Measurements from ENCODE around the gene GANAB. TPM values are rescaled to one million over a fixed set of nuclear protein-coding genes. Genes with fewer than 3 reads are reported as not detected.

GANAB gene
- total and polyA plus RNA-seq, 2 experiments from 2014 or later = 82.3 to 272 TPM

GRCh38 chr11:62656796-62657429, 10.5 kb upstream of the GANAB start:
- Mint-ChIP-seq H3K4me3 (no peak overlapping the region), H3K9me3 (no peaks in the 10 kb centered on the region), H3K36me3 (ENCODE audit: low read depth) (peaks cover 5% of the 10 kb centered on the region; the same call in 2 of the 3 replicates), H3K4me1 (peaks cover 8% of the 10 kb centered on the region), H3K27ac (no peak overlapping the region), H3K27me3 (ENCODE audit: insufficient read depth, low read depth, poor library complexity) (peaks cover 10% of the 10 kb centered on the region)
- Histone ChIP-seq H3K36me3 (ENCODE audit: insufficient read depth) (no peaks in the 10 kb centered on the region), H3K4me1 (ENCODE audit: insufficient read depth) (peaks cover 8% of the 10 kb centered on the region; the same call in 1 of the 2 replicates), H3K79me2 (replicated peaks; ENCODE audit: insufficient read depth) (peaks cover 11% of the 10 kb centered on the region), H3K4me2 (no peak overlapping the region), H3K4me3 (no peak overlapping the region), H3K27ac (ENCODE audit: low read depth) (no peak overlapping the region), H3K9me2 (ENCODE audit: insufficient read depth) (no peaks in the 10 kb centered on the region), H4K20me1 (replicated peaks; ENCODE audit: insufficient read depth) (no peaks in the 10 kb centered on the region), H3K27me3 (ENCODE audit: insufficient read depth) (no peaks in the 10 kb centered on the region), H3F3A (replicated peaks; ENCODE audit: low read depth) (peaks cover 21% of the 10 kb centered on the region), H2AFZ (no peak overlapping the region)
- DNase-seq (ENCODE audit: low spot score) (no peak), ATAC-seq (no peak)
- TF ChIP-seq JUNB (IDR thresholded peaks at IDR 0.05; ENCODE audit: unreplicated experiment) (no peak), EZH2phosphoT487 (IDR thresholded peaks at IDR 0.05; ENCODE audit: unreplicated experiment) (no peak), ZNF114 (CRISPR knock-in tag; IDR thresholded peaks at IDR 0.05) (no peak), STAT1 (IDR thresholded peaks at IDR 0.05; ENCODE audit: unreplicated experiment) (no peak)
- TF ChIP-seq, protein P1, sequence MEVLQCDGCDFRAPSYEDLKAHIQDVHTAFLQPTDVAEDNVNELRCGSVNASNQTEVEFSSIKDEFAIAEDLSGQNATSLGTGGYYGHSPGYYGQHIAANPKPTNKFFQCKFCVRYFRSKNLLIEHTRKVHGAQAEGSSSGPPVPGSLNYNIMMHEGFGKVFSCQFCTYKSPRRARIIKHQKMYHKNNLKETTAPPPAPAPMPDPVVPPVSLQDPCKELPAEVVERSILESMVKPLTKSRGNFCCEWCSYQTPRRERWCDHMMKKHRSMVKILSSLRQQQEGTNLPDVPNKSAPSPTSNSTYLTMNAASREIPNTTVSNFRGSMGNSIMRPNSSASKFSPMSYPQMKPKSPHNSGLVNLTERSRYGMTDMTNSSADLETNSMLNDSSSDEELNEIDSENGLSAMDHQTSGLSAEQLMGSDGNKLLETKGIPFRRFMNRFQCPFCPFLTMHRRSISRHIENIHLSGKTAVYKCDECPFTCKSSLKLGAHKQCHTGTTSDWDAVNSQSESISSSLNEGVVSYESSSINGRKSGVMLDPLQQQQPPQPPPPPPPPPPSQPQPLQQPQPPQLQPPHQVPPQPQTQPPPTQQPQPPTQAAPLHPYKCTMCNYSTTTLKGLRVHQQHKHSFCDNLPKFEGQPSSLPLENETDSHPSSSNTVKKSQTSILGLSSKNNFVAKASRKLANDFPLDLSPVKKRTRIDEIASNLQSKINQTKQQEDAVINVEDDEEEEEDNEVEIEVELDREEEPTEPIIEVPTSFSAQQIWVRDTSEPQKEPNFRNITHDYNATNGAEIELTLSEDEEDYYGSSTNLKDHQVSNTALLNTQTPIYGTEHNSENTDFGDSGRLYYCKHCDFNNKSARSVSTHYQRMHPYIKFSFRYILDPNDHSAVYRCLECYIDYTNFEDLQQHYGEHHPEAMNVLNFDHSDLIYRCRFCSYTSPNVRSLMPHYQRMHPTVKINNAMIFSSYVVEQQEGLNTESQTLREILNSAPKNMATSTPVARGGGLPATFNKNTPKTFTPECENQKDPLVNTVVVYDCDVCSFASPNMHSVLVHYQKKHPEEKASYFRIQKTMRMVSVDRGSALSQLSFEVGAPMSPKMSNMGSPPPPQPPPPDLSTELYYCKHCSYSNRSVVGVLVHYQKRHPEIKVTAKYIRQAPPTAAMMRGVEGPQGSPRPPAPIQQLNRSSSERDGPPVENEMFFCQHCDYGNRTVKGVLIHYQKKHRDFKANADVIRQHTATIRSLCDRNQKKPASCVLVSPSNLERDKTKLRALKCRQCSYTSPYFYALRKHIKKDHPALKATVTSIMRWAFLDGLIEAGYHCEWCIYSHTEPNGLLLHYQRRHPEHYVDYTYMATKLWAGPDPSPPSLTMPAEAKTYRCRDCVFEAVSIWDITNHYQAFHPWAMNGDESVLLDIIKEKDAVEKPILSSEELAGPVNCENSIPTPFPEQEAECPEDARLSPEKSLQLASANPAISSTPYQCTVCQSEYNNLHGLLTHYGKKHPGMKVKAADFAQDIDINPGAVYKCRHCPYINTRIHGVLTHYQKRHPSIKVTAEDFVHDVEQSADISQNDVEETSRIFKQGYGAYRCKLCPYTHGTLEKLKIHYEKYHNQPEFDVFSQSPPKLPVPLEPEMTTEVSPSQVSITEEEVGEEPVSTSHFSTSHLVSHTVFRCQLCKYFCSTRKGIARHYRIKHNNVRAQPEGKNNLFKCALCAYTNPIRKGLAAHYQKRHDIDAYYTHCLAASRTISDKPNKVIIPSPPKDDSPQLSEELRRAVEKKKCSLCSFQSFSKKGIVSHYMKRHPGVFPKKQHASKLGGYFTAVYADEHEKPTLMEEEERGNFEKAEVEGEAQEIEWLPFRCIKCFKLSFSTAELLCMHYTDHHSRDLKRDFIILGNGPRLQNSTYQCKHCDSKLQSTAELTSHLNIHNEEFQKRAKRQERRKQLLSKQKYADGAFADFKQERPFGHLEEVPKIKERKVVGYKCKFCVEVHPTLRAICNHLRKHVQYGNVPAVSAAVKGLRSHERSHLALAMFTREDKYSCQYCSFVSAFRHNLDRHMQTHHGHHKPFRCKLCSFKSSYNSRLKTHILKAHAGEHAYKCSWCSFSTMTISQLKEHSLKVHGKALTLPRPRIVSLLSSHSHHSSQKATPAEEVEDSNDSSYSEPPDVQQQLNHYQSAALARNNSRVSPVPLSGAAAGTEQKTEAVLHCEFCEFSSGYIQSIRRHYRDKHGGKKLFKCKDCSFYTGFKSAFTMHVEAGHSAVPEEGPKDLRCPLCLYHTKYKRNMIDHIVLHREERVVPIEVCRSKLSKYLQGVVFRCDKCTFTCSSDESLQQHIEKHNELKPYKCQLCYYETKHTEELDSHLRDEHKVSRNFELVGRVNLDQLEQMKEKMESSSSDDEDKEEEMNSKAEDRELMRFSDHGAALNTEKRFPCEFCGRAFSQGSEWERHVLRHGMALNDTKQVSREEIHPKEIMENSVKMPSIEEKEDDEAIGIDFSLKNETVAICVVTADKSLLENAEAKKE (CRISPR knock-in tag; IDR thresholded peaks at IDR 0.05) = no peak

- no peak overlapping the region for H3K27ac ChIP-seq (ENCODE audit: low read depth)
- no peak overlapping the region for H3K4me3 ChIP-seq
- no peaks in the 10 kb centered on the region for H3K9me2 ChIP-seq (ENCODE audit: insufficient read depth)
- Mint-ChIP-seq H3K27me3 (ENCODE audit: insufficient read depth, low read depth, poor library complexity) (peaks cover 10% of the 10 kb centered on the region), H3K27ac (no peak overlapping the region), H3K9me3 (no peaks in the 10 kb centered on the region), H3K4me1 (peaks cover 8% of the 10 kb centered on the region), H3K4me3 (peak overlapping the region; percentile 34; the same call in 1 of the 3 replicates), H3K36me3 (ENCODE audit: low read depth) (peaks cover 11% of the 10 kb centered on the region)
- H3K36me3 ChIP-seq (ENCODE audit: insufficient read depth) = 0 out of 2 replicates have a peak, but pooled peaks cover 3% of the 10 kb centered on the region
- H2AFZ ChIP-seq = 0 out of 2 replicates have a peak overlapping the region, but pooled peaks have one; percentile 10
- no peak overlapping the region for H3K4me2 ChIP-seq
- DNase-seq (ENCODE audit: low spot score) (no peak), ATAC-seq (no peak)
- peaks cover 9% of the 10 kb centered on the region; the same call in 1 of the 2 replicates for H3K4me1 ChIP-seq (ENCODE audit: insufficient read depth)
- H3K79me2 ChIP-seq (replicated peaks; ENCODE audit: insufficient read depth) = peaks cover 24% of the 10 kb centered on the region
- H3F3A ChIP-seq (replicated peaks; ENCODE audit: low read depth) = peaks cover 7% of the 10 kb centered on the region; the same call in 1 of the 2 replicates
- no peaks in the 10 kb centered on the region for H4K20me1 ChIP-seq (replicated peaks; ENCODE audit: insufficient read depth)
- H3K27me3 ChIP-seq (ENCODE audit: insufficient read depth) = no peaks in the 10 kb centered on the region
- TF ChIP-seq POLR2AphosphoS5 (IDR thresholded peaks at IDR 0.05; ENCODE audit: low read depth) (no peak), EZH2 (IDR thresholded peaks at IDR 0.05; ENCODE audit: low read depth, unreplicated experiment) (no peak), EZH2phosphoT487 (IDR thresholded peaks at IDR 0.05; ENCODE audit: unreplicated experiment) (no peak), ZNF114 (CRISPR knock-in tag; IDR thresholded peaks at IDR 0.05) (no peak), STAT1 (IDR thresholded peaks at IDR 0.05; ENCODE audit: unreplicated experiment) (no peak), NANOG (IDR thresholded peaks at IDR 0.05; ENCODE audit: borderline replicate concordance) (no peak), ETS1 (IDR thresholded peaks at IDR 0.05) (no peak), CTCF (conservative IDR thresholded peaks at IDR 0.05; ENCODE audit: low read depth in 2 of 2) (no peak), JUNB (IDR thresholded peaks at IDR 0.05; ENCODE audit: unreplicated experiment) (no peak), CREB1 (CRISPR knock-in tag; IDR thresholded peaks at IDR 0.05; ENCODE audit: low read depth) (no peak)
Observed at GRCh38 chr11:62654297-62654696, 7.9 kb upstream of the GANAB start.

Measured in GM23338 (cell line).